ENCODE measurements around the gene ACIN1. TPM values are rescaled to one million over a fixed set of nuclear protein-coding genes. Genes with fewer than 3 reads are reported as not detected.

Gene ACIN1
- total and polyA plus RNA-seq, 9 of the 15 experiments (the other 6 are each of a cell fraction or from before 2014, with no cell fraction given): 5.0 to 196 (median 129) TPM

DNA sequence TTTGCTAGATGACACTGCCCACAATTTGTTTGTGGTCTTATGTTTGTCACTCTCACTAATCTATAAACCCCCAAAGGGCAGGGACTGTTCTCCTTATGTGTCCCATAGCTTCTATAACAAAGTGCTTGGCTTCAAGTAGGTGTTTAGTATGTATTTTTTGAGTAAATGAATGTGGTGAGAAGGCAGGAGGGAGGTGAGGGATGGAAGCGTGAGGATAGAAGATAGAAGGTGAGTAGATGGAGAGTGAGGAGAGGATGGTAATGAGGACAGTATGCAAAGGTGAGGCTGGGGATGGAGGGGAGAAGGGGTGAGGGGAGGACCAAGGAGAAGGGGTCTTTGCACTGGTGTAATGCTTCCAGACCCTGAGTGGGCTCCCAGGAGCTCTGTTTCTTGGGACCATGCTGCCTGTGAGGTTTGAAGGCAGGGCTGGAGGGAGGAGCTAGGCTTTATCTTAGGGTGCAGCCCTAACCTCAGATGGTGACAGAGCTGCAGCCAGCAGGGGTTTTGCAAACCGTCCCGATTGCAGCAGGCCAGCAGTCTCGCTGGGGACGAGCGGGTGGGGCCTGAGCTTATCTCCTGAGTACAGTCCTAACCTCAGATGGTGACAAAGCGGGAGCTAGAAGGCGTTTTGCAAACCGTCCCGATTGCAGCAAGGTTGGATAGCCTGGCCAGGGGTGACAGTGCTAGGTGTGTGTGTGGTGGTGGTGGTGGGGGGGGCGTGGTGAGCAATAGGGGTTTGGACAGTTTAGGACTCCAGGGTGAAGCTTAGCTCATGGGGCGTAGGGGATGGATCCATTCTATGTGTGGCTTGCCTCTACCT is 17.6 kb upstream of the ACIN1 start (continued):
- TF ChIP-seq, protein P1, sequence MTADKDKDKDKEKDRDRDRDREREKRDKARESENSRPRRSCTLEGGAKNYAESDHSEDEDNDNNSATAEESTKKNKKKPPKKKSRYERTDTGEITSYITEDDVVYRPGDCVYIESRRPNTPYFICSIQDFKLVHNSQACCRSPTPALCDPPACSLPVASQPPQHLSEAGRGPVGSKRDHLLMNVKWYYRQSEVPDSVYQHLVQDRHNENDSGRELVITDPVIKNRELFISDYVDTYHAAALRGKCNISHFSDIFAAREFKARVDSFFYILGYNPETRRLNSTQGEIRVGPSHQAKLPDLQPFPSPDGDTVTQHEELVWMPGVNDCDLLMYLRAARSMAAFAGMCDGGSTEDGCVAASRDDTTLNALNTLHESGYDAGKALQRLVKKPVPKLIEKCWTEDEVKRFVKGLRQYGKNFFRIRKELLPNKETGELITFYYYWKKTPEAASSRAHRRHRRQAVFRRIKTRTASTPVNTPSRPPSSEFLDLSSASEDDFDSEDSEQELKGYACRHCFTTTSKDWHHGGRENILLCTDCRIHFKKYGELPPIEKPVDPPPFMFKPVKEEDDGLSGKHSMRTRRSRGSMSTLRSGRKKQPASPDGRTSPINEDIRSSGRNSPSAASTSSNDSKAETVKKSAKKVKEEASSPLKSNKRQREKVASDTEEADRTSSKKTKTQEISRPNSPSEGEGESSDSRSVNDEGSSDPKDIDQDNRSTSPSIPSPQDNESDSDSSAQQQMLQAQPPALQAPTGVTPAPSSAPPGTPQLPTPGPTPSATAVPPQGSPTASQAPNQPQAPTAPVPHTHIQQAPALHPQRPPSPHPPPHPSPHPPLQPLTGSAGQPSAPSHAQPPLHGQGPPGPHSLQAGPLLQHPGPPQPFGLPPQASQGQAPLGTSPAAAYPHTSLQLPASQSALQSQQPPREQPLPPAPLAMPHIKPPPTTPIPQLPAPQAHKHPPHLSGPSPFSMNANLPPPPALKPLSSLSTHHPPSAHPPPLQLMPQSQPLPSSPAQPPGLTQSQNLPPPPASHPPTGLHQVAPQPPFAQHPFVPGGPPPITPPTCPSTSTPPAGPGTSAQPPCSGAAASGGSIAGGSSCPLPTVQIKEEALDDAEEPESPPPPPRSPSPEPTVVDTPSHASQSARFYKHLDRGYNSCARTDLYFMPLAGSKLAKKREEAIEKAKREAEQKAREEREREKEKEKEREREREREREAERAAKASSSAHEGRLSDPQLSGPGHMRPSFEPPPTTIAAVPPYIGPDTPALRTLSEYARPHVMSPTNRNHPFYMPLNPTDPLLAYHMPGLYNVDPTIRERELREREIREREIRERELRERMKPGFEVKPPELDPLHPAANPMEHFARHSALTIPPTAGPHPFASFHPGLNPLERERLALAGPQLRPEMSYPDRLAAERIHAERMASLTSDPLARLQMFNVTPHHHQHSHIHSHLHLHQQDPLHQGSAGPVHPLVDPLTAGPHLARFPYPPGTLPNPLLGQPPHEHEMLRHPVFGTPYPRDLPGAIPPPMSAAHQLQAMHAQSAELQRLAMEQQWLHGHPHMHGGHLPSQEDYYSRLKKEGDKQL (CRISPR knock-in tag; IDR thresholded peaks at IDR 0.05; ENCODE audit: borderline replicate concordance): peak; percentile 92; the same call in 1 of the 2 replicates
- TF ChIP-seq ZNF589 (CRISPR knock-in tag; IDR thresholded peaks at IDR 0.05; ENCODE audit: low read depth) (peak; percentile 95), ZNF324 (CRISPR knock-in tag; IDR thresholded peaks at IDR 0.05) (no peak), ZNF12 (CRISPR knock-in tag; IDR thresholded peaks at IDR 0.05) (0 out of 2 replicates have a peak, but pooled peaks have one; percentile 52), ZNF586 (CRISPR knock-in tag; conservative IDR thresholded peaks at IDR 0.05) (no peak), SP2 (IDR thresholded peaks at IDR 0.05; ENCODE audit: extremely low read depth, low read depth, low read length, poor library complexity, severe bottlenecking) (no peak), POU5F1 (IDR thresholded peaks at IDR 0.05; ENCODE audit: borderline replicate concordance, low read depth, low read length, partially characterized antibody) (no peak), BRF1 (IDR thresholded peaks at IDR 0.05; ENCODE audit: borderline replicate concordance, extremely low read depth, insufficient read length) (no peak), HNRNPH1 (optimal IDR thresholded peaks at IDR 0.05; ENCODE audit: low read depth, low read length) (no peak), ZNF551 (CRISPR knock-in tag; IDR thresholded peaks at IDR 0.05) (no peak)
- TF ChIP-seq, protein P2, sequence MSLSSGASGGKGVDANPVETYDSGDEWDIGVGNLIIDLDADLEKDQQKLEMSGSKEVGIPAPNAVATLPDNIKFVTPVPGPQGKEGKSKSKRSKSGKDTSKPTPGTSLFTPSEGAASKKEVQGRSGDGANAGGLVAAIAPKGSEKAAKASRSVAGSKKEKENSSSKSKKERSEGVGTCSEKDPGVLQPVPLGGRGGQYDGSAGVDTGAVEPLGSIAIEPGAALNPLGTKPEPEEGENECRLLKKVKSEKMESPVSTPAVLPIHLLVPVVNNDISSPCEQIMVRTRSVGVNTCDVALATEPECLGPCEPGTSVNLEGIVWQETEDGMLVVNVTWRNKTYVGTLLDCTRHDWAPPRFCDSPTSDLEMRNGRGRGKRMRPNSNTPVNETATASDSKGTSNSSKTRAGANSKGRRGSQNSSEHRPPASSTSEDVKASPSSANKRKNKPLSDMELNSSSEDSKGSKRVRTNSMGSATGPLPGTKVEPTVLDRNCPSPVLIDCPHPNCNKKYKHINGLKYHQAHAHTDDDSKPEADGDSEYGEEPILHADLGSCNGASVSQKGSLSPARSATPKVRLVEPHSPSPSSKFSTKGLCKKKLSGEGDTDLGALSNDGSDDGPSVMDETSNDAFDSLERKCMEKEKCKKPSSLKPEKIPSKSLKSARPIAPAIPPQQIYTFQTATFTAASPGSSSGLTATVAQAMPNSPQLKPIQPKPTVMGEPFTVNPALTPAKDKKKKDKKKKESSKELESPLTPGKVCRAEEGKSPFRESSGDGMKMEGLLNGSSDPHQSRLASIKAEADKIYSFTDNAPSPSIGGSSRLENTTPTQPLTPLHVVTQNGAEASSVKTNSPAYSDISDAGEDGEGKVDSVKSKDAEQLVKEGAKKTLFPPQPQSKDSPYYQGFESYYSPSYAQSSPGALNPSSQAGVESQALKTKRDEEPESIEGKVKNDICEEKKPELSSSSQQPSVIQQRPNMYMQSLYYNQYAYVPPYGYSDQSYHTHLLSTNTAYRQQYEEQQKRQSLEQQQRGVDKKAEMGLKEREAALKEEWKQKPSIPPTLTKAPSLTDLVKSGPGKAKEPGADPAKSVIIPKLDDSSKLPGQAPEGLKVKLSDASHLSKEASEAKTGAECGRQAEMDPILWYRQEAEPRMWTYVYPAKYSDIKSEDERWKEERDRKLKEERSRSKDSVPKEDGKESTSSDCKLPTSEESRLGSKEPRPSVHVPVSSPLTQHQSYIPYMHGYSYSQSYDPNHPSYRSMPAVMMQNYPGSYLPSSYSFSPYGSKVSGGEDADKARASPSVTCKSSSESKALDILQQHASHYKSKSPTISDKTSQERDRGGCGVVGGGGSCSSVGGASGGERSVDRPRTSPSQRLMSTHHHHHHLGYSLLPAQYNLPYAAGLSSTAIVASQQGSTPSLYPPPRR (CRISPR knock-in tag; IDR thresholded peaks at IDR 0.05; ENCODE audit: borderline replicate concordance): peak; percentile 97

All from K562 (cell line).